Epidermal melanocyte (primary cell): ENCODE results near the gene MIAT.

Experiments
- DNase-seq: peaks from one replicate; pipeline ENCODE4 v3.0.0; 2011; ENCODE audit warnings: low spot score; ENCODE audit not compliant: insufficient read length

MIAT gene

DNA sequence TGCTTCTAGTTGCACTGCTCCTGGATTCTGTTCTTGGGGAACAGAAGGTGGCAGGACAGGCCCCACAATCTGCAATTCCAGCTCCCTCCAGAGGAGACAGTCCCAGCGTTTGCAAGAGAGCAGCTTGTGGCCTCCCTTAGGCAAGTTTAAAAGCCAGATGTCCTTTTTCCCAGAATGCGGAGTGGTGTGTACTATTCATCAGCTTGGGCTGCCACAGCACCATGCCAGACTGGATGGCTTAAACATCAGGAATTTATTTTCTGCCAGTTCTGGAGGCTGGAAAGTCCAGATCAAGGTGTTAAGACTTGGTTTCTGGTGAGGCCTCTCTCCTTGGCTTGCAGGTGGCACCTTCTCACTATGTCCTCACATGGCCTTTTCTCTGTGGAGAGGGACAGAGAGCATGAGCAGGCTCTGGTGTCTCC, 11.7 kb downstream of the MIAT start:
- no peak for DNase-seq

DNA sequence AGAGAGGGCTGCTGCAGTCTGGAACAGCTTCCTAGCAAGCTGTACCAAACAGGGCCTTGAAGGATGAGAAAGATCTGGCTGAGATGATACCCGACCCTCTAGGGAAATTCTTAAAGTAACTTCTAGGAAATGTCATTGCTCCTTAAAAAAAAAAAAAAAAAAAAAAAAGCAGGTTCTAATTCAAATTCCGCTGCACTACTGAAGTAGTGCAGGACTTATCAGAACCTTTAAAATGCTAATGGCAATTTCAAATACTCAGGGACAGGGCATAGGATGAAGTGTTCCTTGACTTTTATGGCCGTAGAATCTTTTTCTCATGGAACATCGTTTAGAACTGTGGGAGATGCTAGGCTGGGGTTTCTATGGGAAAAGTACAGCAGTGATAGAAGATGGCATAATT, 13.1 kb downstream of the MIAT start:
- DNase-seq, result no peak

GRCh38 chr22:26671317-26672059, 14.1 kb downstream of the MIAT start:
- DNase-seq, result no peak

GRCh38 chr22:26672060-26672471, 14.7 kb downstream of the MIAT start:
- no peak for DNase-seq

- peak; percentile 81 for DNase-seq
Measured at GRCh38 chr22:26672590-26673468, 15.4 kb downstream of the MIAT start.

- DNase-seq, result no peak
Measured at GRCh38 chr22:26673486-26673885, 16.1 kb downstream of the MIAT start.

GRCh38 chr22:26674211-26675190, 17.1 kb downstream of the MIAT start:
- DNase-seq, result no peak

DNA sequence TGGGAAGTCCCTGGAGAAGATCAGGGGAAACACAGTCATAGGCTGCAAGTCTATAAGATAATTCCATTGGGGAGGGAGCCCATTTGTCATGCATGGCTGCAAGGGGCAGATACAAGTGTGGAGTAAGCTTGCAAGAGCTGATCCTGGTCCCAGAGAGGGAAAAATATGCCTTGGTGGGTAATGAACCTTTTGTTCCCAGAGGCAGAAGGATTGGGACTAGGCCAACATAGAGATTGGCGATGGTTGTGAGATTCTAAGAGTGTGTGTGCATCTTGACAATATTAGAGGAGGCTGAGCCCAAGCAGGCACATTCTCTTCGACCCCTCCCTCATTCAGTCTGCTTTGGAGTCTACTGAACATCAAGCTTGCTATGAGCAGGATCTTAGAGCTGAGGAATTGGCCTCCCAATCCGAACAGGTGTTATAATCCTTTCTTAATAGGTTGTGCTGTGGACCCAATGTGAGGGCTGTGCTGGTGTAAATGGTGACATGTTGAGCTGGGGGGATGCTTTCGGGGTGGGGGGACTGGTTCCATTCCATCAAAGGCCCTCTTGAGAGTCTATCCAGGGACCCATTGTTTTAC, 18.4 kb downstream of the MIAT start:
- DNase-seq, result no peak

- no peak for DNase-seq
Measured at GRCh38 chr22:26677217-26677616, 19.8 kb downstream of the MIAT start.

DNA sequence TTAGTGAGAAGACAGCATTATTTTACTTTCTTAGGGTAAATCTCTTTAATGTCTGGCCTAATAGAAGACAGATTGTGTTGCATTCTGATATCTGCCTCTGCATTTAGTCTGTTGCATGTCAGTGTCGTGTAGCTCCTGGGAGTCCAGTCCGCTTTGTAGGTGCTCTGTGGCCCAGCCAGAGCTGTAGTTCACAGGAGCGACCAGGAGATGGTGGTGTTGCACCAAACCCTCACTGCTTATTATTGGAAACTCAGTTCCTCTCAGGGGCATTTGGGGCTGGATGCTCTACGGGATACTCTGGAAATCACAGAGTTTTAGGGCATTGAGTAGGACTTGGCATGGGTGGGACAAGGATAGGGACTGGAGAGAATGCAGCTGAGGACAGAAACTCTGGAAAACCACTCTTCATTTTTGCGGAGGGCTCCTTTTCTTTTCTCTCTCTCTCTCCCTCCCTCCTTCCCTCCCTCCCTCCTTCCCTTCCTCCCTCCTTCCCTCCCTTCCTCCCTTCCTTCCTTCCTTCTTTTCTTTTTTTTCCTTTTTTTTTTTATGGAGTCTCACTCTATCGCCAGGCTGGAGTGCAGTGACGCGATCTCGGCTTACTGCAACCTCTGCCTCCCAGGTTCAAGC, 21.7 kb downstream of the MIAT start:
- peak; percentile 62 for DNase-seq

DNA sequence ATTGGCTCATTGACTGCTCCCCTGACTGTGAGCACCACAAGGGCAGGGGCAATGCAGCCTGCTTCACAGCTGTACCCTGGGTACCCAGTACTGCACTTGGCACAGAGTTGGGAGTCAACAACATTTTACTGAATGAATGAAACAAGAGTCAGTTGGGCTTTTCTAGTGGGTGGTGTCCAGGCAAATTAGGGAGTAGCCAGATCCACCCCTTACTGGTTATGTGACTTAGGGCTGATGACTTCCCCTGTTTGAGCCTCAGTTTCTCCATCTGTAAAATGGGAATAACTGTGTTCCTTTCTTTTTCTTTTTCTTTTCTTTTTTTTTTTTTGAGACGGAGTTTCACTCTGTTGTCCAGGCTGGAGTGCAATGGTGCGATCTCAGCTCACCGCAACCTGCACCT, 23.1 kb downstream of the MIAT start:
- no peak for DNase-seq

DNA sequence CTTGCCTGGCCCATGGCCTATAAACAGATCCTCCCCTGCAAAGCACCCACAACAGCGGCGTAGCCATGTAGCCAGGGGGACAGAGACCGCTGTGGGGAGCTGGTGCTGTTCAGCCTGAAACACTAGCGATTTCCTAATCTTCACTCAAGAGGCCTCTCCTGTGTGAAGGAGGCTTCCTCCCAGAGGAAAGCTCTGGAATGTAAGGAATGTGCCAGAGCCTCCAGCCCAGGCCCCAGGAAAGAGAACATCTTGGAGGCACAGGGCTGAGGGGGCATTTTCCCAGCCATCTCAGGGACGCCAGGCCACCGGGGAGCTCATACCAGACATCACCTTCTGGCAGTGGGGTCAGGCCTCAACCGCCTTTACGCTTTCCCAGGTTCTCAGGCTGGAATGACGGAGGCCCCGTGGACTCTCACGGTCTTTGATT, 24.0 kb downstream of the MIAT start:
- peak; percentile 46 for DNase-seq

DNA sequence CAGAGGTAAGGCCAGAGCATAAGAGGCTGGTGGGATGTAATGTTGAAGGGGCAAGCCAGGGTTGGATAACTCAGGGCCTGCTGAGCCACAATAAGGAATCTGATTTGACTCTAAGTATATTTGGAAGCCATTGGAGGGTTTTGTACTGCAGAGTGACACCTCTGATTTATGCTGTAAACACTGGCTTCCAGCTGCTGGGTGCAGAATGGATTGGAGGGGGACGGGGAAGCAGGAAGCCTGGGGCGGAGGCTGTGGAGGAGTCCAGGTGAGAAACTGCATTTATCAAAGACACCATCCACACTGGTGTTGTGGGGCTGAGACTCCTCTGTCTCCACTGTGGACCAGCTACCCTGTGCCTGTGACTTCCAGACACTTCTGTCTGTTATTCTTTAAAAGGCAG, 26.8 kb downstream of the MIAT start:
- DNase-seq, result no peak

DNA sequence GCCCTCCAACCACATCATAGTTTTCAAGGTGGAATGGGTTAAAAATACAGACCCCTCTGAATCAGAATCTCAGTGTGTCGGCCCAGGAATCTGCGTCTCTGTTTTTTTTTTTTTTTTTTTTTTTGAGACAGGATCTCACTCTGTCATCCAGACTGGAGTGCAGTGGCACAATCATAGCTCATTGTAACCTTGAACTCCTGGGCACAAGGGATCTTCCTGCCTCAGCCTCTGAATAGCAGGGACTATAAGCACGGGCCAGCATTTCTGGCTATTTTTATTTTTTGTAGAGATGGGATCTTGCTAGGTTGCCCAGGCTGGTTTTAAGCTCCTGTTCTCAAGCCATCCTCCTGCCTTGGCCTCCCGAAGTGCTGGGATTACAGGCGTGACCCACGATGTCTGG, 28.2 kb downstream of the MIAT start:
- no peak for DNase-seq

DNA sequence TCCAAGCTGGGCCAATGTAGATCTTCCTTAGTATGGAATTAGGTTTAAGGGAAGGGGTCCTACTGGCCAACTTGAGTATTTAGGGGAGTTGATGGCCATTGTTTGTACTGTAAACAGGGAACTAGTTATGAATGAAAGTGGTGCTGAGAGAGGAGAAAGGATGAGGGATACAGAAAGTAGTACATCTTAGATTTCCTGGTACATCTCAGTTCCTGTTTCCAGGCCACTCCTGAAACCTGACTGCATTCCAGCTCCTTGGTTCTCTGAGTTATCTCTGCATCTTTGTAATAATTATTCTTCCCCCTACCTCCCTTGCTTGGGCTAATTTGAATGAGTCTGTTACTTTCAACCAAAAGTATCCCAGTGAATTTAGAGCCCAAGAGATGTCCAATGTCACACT, 30.1 kb downstream of the MIAT start:
- no peak for DNase-seq

GRCh38 chr22:26689513-26690301, 32.3 kb downstream of the MIAT start:
- no peak for DNase-seq

- DNase-seq, result no peak
Measured at GRCh38 chr22:26690654-26691376, 33.4 kb downstream of the MIAT start.

GRCh38 chr22:26691377-26691716, 34.0 kb downstream of the MIAT start:
- no peak for DNase-seq

DNA sequence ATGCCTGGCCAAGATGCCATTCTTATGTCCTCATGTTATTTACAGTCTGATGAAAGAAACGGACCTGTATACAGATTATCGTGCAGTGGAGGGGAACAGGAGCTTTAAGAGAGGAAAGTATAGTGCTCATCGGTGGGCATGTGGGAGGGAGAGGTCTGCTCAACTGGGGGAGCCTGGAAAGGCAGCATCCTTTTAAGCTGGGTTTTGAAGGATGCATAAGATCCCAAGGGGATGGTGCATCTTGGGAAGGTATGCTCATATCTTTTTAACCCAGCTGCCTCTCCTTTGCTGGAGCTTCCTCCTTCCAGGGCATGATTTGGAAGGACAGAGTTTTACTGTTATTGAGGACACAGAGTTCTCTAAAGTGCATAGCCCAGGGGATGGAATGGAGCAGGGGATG, 34.8 kb downstream of the MIAT start:
- DNase-seq, result no peak
